T1000 (cell line): ENCODE measurements around the gene ABL2.
"Not testable (repeated sequence)": the region's sequence is repeated elsewhere in the genome, so short reads cannot be mapped to it uniquely, and the experiment has no call there.

ENCODE experiments used
- DNase-seq: peaks from one replicate; lab custom pipeline; 2025; ENCODE audit warnings: mixed read lengths; lab: John Stamatoyannopoulos, UW

Gene ABL2

DNA sequence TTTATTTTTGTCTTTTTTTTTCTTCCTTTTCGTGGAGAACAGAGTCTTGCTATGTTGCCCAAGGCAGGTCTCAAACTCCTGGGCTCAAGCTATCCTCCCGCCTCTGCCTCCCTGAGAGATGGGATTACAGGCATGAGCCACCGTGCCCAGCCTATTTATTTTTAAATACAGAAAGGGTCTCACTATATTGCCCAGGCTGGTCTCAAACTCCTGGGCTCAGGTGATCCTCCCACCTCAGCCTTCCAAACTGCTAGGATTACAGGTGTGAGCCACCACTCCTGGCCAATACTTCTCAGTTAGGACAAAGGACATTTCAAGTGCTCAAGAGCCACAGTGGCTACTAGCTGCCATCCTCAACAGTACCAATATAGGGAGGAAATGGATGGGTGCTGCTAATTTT, 16.2 kb downstream of the ABL2 start:
- not testable (repeated sequence) for DNase-seq

- DNase-seq, result no peak
Observed at GRCh38 chr1:179208681-179209477, 20.6 kb downstream of the ABL2 start.

GRCh38 chr1:179206812-179207211, 22.7 kb downstream of the ABL2 start:
- DNase-seq, result no peak

- DNase-seq, result no peak
Observed at GRCh38 chr1:179205284-179205683, 24.2 kb downstream of the ABL2 start.

DNA sequence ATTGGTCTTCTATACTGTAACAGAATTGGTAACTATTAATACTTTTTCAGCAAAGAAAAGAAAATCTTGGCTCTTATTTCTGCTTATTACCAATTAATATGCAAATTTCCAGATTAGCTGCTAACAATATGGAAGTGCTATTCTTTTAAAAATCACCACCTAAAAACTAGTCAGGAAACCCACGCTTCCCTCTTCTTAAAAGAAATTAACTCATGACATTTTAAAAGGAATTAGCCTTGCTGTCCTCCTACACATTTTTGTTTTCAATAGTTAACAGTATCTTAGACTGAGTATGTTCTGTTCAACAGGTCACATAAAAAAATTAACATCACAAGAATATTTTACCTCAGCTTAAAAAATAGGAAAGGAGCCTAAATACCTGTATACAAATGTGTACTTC, 27.3 kb downstream of the ABL2 start:
- DNase-seq, result no peak

- no peak for DNase-seq
Observed at GRCh38 chr1:179200586-179200985, 28.9 kb downstream of the ABL2 start.

DNA sequence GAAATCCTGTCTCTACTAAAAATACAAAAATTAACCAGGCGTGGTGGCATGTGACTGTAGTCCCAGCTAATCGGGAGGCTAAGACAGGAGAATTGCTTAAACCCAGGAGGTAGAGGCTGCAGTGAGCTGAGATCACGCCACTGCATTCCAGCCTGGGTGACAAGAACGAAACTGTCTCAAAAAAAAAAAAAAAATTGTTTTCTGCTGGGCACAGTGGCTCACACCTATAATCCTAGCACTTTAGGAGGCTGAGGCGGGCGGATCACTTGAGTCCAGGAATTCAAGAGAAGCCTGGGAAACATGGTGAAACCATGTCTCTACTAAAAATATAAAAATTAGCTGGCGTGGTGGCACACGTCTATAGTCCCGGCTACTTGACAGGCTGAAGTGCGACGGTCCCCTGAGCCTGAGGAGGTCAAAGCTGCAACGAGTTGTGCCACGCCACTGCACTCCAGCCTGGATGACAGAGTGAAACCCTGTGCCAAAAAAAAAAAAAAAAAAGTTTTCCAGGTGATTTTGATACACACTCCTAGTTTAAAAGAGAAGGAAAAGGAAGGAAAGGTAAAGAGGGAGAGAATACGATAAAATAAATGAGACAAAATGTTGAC, 31.7 kb downstream of the ABL2 start:
- DNase-seq, result no peak

DNA sequence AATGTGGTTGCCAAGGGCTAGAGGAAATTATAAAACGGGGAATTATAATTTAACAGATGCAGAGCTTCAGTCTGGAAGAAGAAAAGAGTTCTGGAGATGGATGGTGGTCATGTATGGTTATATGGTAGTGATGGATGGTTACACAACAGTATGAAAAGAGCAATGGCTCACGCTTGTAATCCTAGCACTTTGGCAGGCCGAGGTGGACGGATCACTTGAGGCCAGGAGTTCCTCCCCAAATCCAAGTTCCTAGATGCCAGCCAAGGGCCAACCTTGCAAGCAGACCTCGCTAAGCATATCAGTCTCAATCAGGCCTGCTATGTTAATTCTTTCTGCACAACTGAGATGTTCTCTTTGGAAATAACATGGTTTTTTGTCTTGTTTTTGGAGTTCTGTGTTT, 33.6 kb downstream of the ABL2 start:
- not testable (repeated sequence) for DNase-seq

- no peak for DNase-seq
Observed at GRCh38 chr1:179195376-179195775, 34.1 kb downstream of the ABL2 start.

- no peak for DNase-seq
Observed at GRCh38 chr1:179194068-179194537, 35.4 kb downstream of the ABL2 start.

DNA sequence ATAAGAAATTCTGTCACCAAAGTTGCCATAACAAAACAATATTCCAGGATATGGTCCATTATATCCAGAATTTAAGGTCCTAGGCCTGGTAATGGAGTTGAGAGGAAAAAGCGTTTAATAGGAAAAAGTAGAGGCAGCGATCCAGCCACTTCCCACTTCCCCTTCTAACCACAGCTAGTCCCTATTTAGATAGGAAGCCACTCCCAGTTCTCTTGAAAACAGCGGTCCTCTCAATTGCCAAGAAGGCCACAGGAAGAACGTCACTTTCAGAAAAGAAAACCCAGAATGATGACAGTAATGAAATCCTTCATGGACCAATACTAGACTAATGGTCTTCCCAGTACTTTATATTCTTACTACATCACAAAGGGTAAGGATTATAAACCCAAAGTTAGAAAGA, 38.6 kb downstream of the ABL2 start:
- no peak for DNase-seq

DNA sequence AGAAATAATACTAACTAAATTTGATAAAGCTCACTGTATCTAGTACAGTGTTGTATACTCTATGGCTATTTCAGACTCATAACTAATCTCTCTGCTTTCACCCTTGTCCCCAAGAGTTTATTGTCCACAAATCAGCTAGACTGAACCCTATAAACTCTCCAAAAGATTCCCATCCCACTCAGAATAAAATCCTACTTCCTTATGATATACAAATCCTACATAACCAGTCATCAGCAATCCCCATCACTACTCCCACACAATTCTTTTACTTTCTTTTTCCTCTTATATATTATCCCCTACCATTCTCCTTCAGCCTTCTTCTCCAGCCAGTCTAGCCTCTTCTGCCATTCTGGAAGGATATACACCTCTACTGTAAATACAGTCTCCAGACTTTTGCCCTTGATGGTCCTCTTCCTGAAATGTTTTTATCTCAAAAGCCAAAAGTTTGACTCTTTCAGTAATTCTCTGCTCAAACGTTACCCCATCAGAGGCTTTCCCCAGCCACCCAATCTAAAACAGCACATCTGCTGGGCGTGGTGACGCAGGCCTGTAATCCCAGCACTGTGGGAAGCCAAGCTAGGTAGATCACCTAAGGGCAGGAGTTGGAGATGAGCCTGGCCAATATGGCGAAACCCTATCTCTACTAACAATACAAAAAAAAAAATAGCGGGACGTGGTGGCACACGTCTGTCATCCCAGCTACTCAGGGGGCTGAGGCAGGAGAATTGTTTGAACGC, 41.6 kb downstream of the ABL2 start:
- no peak for DNase-seq

- DNase-seq, result no peak
Observed at GRCh38 chr1:179187043-179187442, 42.4 kb downstream of the ABL2 start.

DNA sequence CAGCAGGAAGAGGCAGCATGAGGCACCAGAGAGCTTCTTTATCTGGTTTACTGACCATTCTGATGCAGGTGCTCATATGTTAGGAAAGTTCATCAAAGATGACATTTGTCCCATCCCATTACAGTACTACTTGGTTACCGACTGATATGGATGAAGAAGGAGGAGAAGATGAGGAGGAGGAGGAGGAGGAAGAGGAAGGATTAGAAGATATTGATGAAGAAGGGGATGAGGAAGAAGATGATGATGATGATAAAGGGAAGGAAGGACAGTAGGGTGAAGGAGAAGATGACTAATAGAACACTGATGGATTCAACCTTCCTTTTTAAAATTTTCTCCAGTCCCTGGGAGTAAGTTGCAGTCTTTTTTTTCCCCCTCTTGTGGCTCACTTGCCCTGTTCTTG, 45.1 kb downstream of the ABL2 start:
- no peak for DNase-seq

DNA sequence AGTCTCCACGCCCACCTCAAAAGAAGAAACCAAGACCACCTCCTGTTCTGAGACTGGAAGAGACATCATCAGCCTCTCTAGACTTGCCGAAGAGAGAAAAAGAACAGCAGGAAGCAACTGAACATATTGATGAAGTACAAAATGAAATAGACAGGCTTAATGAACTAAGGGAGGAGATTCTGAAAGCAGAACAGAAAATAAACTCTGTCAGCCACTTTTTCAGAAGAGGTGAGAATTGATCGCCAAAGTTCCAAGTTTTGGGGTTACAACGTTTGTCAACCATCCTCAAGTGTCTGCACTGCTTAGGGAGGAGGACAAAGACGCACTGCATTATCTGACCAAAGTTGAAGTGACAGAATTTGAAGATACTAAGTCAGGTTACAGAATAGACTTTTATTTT, 45.6 kb downstream of the ABL2 start:
- no peak for DNase-seq

DNA sequence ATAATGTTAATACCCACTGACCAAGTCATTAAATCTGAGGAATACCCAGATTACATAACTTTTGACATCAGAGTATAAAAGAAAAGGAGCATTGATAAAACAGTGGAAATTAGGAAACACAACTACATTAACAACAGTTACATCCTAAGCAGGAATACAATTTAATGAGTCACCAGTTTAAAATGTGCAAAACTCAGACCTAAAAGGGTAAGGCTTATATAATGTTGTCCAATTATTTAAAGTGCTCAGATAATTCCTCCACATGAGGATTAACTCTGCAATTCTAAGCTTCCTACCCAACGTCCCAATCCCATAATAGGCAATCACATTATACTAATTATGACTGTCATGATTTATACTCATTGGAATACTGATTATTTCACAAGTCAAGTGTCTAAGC, 50.5 kb downstream of the ABL2 start:
- DNase-seq, result no peak

DNA sequence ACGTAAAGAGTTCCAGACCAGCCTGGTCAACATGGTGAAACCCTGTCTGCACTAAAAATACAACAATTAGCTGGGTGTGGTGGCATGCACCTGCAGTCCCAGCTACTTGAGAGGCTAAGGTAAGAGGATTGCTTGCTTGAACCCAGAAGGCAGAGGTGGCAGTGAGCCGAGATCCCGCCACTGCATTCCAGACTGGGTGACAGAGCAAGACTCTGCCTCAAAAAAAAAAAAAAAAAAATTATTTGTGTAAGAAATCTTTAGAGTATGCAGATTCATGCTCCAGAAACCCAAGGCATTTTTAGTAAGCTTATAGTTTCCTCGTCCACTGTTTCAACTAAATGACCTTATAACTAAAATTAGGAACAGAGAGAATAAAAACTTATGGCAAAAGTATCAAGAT, 51.3 kb downstream of the ABL2 start:
- DNase-seq, result no peak

DNA sequence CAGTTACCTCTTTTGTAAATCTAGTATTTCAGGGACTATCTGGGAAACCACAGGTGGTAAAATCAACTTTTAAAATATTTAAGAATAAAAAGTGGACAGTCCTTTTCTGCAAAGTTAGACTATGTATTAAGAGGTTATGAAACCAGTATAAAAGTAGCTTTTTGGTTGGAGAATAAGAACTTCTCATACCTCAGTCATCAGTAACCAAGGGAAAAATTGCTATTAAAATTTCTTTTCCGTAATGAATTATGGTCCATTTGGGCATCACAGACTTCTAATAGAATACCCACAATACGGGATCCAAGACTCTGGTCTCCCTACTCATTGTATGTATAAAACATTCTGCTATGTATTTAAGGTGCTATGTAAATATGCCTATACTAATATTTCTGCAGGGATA, 51.9 kb downstream of the ABL2 start:
- no peak for DNase-seq

GRCh38 chr1:179177182-179177581, 52.3 kb downstream of the ABL2 start:
- no peak for DNase-seq

GRCh38 chr1:179175011-179175841, 54.3 kb downstream of the ABL2 start:
- no peak for DNase-seq

GRCh38 chr1:179170468-179170770, 59.1 kb downstream of the ABL2 start:
- not testable (repeated sequence) for DNase-seq
